Hepatocyte (in vitro differentiated cells): Measurements from ENCODE around the gene ASB15.

ENCODE experiments used
- CTCF ChIP-seq: fragments of 200-600 bp; sonication (generic); IDR thresholded peaks from 2 replicates; pipeline ENCODE4 v1.5.1; 2016; ENCODE audit warnings: antibody characterized with exemption, mild to moderate bottlenecking; ENCODE audit not compliant: poor library complexity
- EZH2 ChIP-seq: fragments of 200-600 bp; sonication (generic); IDR thresholded peaks from 2 replicates; pipeline ENCODE4 v1.6.1; 2016; ENCODE audit warnings: antibody characterized with exemption, mild to moderate bottlenecking, borderline replicate concordance
- EZH2phosphoT487 ChIP-seq: fragments of 200-600 bp; sonication (generic); IDR thresholded peaks from one replicate; pipeline ENCODE4 v1.6.1; 2018; ENCODE audit warnings: antibody characterized with exemption, mild to moderate bottlenecking, low read depth, moderate library complexity; ENCODE audit not compliant: unreplicated experiment, severe bottlenecking

GRCh38 chr7:123666492-123666891 lies 64.9 kb downstream of the ASB15 start:
- TF ChIP-seq CTCF, result no peak
- no peak for TF ChIP-seq EZH2phosphoT487
- TF ChIP-seq EZH2, result no peak
